OCI-LY3 (cell line): ENCODE data around the gene OBSCN.

ENCODE experiments used
- H2AFZ ChIP-seq: fragments of 200-600, 300-600 bp; shearing (Covaris generic); 2 replicates; pipeline ENCODE4 v1.6.0; 2014; ENCODE audit warnings: antibody characterized with exemption, low read depth, low read length
- H3K27ac ChIP-seq: fragments of 200-600, 300-600 bp; sonication (generic); 2 replicates; pipeline ENCODE4 v1.5.1; 2014; ENCODE audit warnings: mild to moderate bottlenecking, low read length, moderate library complexity, mixed read lengths
- H3K27me3 ChIP-seq: fragments of 200-600, 300-600 bp; sonication (generic); 2 replicates; pipeline ENCODE4 v1.6.1; 2014; ENCODE audit warnings: low read depth, low read length, mixed read lengths
- H3K36me3 ChIP-seq: fragments of 200-600, 300-600 bp; sonication (generic); replicated peaks from 2 replicates; pipeline ENCODE3; 2014; ENCODE audit warnings: low read depth, low read length, mixed read lengths
- H3K4me1 ChIP-seq: fragments of 300-600, 200-600 bp; sonication (generic); 2 replicates; pipeline ENCODE4 v1.6.1; 2014; ENCODE audit warnings: low read length, mixed read lengths
- H3K4me2 ChIP-seq: fragments of 200-600, 300-600 bp; sonication (generic); 2 replicates; pipeline ENCODE4 v1.6.1; 2014; ENCODE audit warnings: low read length, mixed read lengths
- H3K4me3 ChIP-seq: fragments of 300-600, 200-600 bp; sonication (generic); 2 replicates; pipeline ENCODE4 v1.5.1; 2014; ENCODE audit warnings: antibody characterized with exemption, mild to moderate bottlenecking, low read length, moderate library complexity
- H3K79me2 ChIP-seq: fragments of 300-600, 200-600 bp; shearing (Covaris generic); 2 replicates; pipeline ENCODE4 v1.6.1; 2014; ENCODE audit warnings: mild to moderate bottlenecking, low read length, mixed read lengths
- H3K9ac ChIP-seq: fragments of 300-600, 200-600 bp; shearing (Covaris generic); 2 replicates; pipeline ENCODE4 v1.6.0; 2014; ENCODE audit warnings: mild to moderate bottlenecking, low read length, moderate library complexity
- H3K9me3 ChIP-seq: fragments of 200-600, 300-600 bp; shearing (Covaris generic); 2 replicates; pipeline ENCODE4 v1.6.1; 2014; ENCODE audit warnings: low read length, mixed read lengths; ENCODE audit not compliant: insufficient read depth
- H4K20me1 ChIP-seq: fragments of 200-600, 300-600 bp; sonication (generic); 2 replicates; pipeline ENCODE4 v1.6.1; 2016; ENCODE audit warnings: low read length, mixed read lengths; ENCODE audit not compliant: insufficient read depth
- CTCF ChIP-seq: fragments of 200-600, 300-600 bp; sonication (generic); IDR thresholded peaks from 2 replicates; pipeline ENCODE4 v1.5.1; 2014; ENCODE audit warnings: antibody characterized with exemption, low read length, low read depth
- EZH2phosphoT487 ChIP-seq: fragments of 200-600 bp; shearing (Covaris generic); IDR thresholded peaks from 2 replicates; pipeline ENCODE4 v1.6.1; 2018; ENCODE audit warnings: antibody characterized with exemption, mixed run types, low read depth

OBSCN gene

GRCh38 chr1:228259368-228259894 lies 51.6 kb downstream of the OBSCN start:
- H3K27ac ChIP-seq, result no peak overlapping the region
- H3K9me3 ChIP-seq, result 0 out of 2 replicates have a peak, but pooled peaks cover 8% of the 10 kb centered on the region
- H3K27me3 ChIP-seq, result no peaks in the 10 kb centered on the region; the same call in 1 of the 2 replicates
- H3K9ac ChIP-seq, result no peak overlapping the region
- H2AFZ ChIP-seq, result no peak overlapping the region
- H3K79me2 ChIP-seq, result no peaks in the 10 kb centered on the region
- TF ChIP-seq EZH2phosphoT487 (no peak), CTCF (no peak)
- H3K36me3 ChIP-seq, result no peaks in the 10 kb centered on the region
- H3K4me2 ChIP-seq, result no peak overlapping the region
- H3K4me1 ChIP-seq, result no peaks in the 10 kb centered on the region
- H3K4me3 ChIP-seq, result no peak overlapping the region
- H4K20me1 ChIP-seq, result no peaks in the 10 kb centered on the region

DNA sequence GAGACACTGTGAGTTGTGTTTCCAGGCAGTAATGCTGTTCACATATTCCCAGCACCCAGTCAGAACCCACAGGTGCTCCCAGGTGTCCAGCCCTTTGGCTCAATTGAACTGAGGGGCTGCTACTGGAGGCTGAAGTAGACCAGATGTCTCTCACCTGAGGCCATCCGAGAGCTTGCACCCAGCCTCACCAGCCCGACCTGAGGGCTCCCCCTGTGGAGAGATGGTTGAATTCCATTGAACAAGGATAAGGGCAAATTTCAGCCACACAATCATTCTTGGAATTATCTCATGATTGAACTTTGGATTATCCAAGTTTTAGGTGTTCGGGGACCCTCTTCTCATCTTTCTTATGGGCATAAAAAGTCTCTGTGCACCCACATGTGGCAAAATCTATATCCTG lies 52.1 kb downstream of the OBSCN start:
- H3K27ac ChIP-seq, result no peak overlapping the region
- H3K9ac ChIP-seq, result no peak overlapping the region
- H3K79me2 ChIP-seq, result no peaks in the 10 kb centered on the region
- H3K4me2 ChIP-seq, result no peak overlapping the region
- no peaks in the 10 kb centered on the region for H3K4me1 ChIP-seq
- no peak overlapping the region for H3K4me3 ChIP-seq
- no peak overlapping the region for H2AFZ ChIP-seq
- no peaks in the 10 kb centered on the region for H4K20me1 ChIP-seq
- no peaks in the 10 kb centered on the region; the same call in 1 of the 2 replicates for H3K27me3 ChIP-seq
- H3K9me3 ChIP-seq, result 0 out of 2 replicates have a peak, but pooled peaks cover 8% of the 10 kb centered on the region
- no peaks in the 10 kb centered on the region for H3K36me3 ChIP-seq
- TF ChIP-seq CTCF (no peak), EZH2phosphoT487 (no peak)

GRCh38 chr1:228261706-228262105 lies 53.9 kb downstream of the OBSCN start:
- TF ChIP-seq CTCF (no peak), EZH2phosphoT487 (no peak)
- no peaks in the 10 kb centered on the region for H3K36me3 ChIP-seq
- H3K27me3 ChIP-seq, result no peaks in the 10 kb centered on the region; the same call in 1 of the 2 replicates
- no peak overlapping the region for H3K9ac ChIP-seq
- H3K79me2 ChIP-seq, result no peaks in the 10 kb centered on the region
- no peaks in the 10 kb centered on the region for H3K4me1 ChIP-seq
- no peak overlapping the region for H3K4me2 ChIP-seq
- 0 out of 2 replicates have a peak, but pooled peaks cover 8% of the 10 kb centered on the region for H3K9me3 ChIP-seq
- H3K4me3 ChIP-seq, result no peak overlapping the region
- H4K20me1 ChIP-seq, result no peaks in the 10 kb centered on the region
- H2AFZ ChIP-seq, result no peak overlapping the region
- no peak overlapping the region for H3K27ac ChIP-seq

- Histone ChIP-seq H2AFZ (no peak overlapping the region), H3K27ac (no peak overlapping the region), H3K79me2 (no peaks in the 10 kb centered on the region), H3K36me3 (no peaks in the 10 kb centered on the region), H3K9ac (no peak overlapping the region), H3K27me3 (peaks cover 3% of the 10 kb centered on the region; the same call in 1 of the 2 replicates), H3K4me2 (no peak overlapping the region), H3K4me3 (no peak overlapping the region), H3K9me3 (0 out of 2 replicates have a peak, but pooled peaks cover 8% of the 10 kb centered on the region), H4K20me1 (no peaks in the 10 kb centered on the region), H3K4me1 (no peaks in the 10 kb centered on the region)
- TF ChIP-seq EZH2phosphoT487 (no peak), CTCF (no peak)
These were observed 54.6 kb downstream of the OBSCN start for GRCh38 chr1:228262475-228262874.
